ENCODE data around the gene ABHD16A. TPM values are rescaled to one million over a fixed set of nuclear protein-coding genes. Genes with fewer than 3 reads are reported as not detected.

Gene ABHD16A
- polyA plus RNA-seq, 1 experiment: 53.3 TPM

- no peak for DNase-seq (ENCODE audit: low read depth)
- ChIA-PET POLR2A (no interaction called here), CTCF (no interaction called here)
- TF ChIP-seq, protein P1, sequence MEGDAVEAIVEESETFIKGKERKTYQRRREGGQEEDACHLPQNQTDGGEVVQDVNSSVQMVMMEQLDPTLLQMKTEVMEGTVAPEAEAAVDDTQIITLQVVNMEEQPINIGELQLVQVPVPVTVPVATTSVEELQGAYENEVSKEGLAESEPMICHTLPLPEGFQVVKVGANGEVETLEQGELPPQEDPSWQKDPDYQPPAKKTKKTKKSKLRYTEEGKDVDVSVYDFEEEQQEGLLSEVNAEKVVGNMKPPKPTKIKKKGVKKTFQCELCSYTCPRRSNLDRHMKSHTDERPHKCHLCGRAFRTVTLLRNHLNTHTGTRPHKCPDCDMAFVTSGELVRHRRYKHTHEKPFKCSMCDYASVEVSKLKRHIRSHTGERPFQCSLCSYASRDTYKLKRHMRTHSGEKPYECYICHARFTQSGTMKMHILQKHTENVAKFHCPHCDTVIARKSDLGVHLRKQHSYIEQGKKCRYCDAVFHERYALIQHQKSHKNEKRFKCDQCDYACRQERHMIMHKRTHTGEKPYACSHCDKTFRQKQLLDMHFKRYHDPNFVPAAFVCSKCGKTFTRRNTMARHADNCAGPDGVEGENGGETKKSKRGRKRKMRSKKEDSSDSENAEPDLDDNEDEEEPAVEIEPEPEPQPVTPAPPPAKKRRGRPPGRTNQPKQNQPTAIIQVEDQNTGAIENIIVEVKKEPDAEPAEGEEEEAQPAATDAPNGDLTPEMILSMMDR (IDR thresholded peaks at IDR 0.05; ENCODE audit: insufficient read depth, low read depth, low read length): no peak
- Histone ChIP-seq H3K27me3 (ENCODE audit: control insufficient read depth, insufficient read depth, low read length) (no peaks in the 10 kb centered on the region), H3K36me3 (ENCODE audit: control insufficient read depth, insufficient read depth, low read length) (no peaks in the 10 kb centered on the region), H3K4me3 (ENCODE audit: low read depth, low read length) (no peak overlapping the region)
Measured at GRCh38 chr6:31744422-31744821, 41.3 kb upstream of the ABHD16A start.

DNA sequence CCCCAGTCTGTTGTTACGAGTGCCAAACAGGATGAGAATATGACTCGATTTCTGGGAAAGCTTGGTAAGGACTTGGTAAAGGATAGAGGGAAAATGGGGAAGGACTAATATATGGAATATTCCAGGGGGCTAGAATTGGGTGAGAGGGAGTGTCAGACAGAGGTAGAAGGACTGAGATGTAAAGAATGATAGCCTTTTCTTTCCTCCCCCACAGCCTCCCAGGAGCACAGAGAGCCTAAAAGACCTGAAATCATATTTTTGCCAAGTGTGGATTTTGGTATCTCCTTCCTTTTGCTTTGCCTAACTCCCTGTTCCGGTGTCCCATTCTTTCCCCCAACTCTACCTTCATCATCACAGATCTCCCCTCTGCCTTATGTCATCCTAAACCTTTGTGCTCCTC is 39.8 kb upstream of the ABHD16A start:
- ChIA-PET CTCF (no interaction called here), POLR2A (no interaction called here)
- DNase-seq (ENCODE audit: low read depth): no peak
- Histone ChIP-seq H3K27me3 (ENCODE audit: control insufficient read depth, insufficient read depth, low read length) (no peaks in the 10 kb centered on the region), H3K4me3 (ENCODE audit: low read depth, low read length) (no peak overlapping the region), H3K36me3 (ENCODE audit: control insufficient read depth, insufficient read depth, low read length) (no peaks in the 10 kb centered on the region)
- TF ChIP-seq, protein P1 (IDR thresholded peaks at IDR 0.05; ENCODE audit: insufficient read depth, low read depth, low read length): no peak

- H3K27me3 ChIP-seq (ENCODE audit: control insufficient read depth, insufficient read depth, low read length): no peaks in the 10 kb centered on the region
- CTCF ChIA-PET: no interaction called here
- no peak overlapping the region for H3K4me3 ChIP-seq (ENCODE audit: low read depth, low read length)
- no peak for DNase-seq (ENCODE audit: low read depth)
- TF ChIP-seq, protein P1 (IDR thresholded peaks at IDR 0.05; ENCODE audit: insufficient read depth, low read depth, low read length): no peak
- no peaks in the 10 kb centered on the region for H3K36me3 ChIP-seq (ENCODE audit: control insufficient read depth, insufficient read depth, low read length)
- POLR2A ChIA-PET: no interaction called here
Measured at GRCh38 chr6:31741815-31742214, 38.7 kb upstream of the ABHD16A start.

DNA sequence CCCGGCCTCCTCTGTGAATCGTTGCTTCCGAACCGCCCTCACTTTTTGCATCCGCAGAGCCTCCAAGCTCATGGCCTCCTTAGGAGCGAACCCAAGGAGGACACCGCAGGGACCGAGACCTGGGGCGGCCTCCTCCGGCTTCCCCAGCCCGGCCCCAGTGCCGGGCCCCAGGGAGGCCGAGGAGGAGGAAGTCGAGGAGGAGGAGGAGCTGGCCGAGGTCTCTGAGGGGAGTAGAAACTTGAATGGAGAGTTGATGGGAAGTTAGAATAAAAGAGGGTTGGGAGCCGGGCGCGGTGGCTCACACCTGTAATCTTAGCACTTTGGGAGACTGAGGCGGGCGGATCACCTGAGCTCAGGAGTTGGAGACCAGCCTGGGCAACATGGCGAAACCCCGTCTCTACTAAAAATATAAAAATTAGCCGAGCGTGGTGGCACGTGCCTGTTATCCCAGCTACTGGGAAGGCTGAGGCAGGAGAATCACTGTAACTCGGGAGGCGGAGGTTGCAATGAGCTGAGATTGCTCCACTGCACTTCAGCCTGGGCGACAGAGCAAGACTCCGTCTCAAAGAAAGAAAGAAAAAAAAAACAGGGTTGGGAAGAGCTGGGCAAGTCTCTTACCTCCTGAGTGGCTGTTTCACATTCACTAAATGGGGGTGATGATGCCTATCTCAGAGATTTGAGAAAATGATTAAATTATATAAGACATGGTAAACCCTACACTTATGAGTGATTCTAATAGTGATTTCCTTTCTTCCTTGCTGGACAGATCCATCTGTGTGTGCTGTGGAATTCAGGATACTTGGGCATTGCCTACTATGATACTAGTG is 37.5 kb upstream of the ABHD16A start:
- DNase-seq (ENCODE audit: low read depth): no peak
- POLR2A ChIA-PET: interaction anchor here (0.6 to 1.3 kb wide), 4 partner anchors 86 to 1237 kb away, joined by 3 to 6 read pairs (median 4); partner anchors contain the start of gene HSPA1B
- no peaks in the 10 kb centered on the region for H3K36me3 ChIP-seq (ENCODE audit: control insufficient read depth, insufficient read depth, low read length)
- peak overlapping the region; percentile 75 for H3K4me3 ChIP-seq (ENCODE audit: low read depth, low read length)
- CTCF ChIA-PET: interaction anchor here (1.1 to 6.5 kb wide), 4 partner anchors 11 to 90 kb away, joined by 3 to 35 read pairs (median 4); partner anchors contain the start of gene DDAH2
- H3K27me3 ChIP-seq (ENCODE audit: control insufficient read depth, insufficient read depth, low read length): no peaks in the 10 kb centered on the region
- TF ChIP-seq, protein P1 (IDR thresholded peaks at IDR 0.05; ENCODE audit: insufficient read depth, low read depth, low read length): no peak

DNA sequence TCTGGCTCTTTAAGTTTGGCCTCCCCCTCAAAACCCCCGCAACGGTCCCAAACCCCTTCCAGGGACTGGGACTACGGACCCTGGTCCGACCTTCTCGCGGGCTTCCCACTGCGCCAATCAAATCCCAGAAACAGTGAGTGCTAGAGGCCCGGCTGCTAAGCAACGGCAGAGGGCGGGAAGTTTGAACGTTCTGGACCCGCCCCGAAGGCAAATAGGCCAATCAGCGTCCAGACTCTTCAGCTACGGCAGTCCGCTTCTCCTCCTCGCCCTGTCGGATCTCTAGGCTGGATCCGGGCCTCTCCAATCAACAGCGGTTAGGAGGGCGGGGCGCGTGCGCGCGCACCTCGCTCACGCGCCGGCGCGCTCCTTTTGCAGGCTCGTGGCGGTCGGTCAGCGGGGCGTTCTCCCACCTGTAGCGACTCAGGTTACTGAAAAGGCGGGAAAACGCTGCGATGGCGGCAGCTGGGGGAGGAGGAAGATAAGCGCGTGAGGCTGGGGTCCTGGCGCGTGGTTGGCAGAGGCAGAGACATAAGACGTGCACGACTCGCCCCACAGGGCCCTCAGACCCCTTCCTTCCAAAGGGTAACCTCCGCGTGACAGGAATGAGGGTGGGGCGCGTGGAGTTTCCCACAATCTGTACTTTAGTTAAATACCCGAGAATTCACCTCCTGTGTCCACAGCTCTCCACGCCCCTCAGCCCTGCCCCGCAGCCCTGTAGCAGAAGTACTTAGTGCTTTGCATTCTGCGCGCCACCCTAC is 36.7 kb upstream of the ABHD16A start, which contains the start of gene MSH5:
Gene MSH5 (plus strand): TSS at position 367 of the 758 bp plus-strand sequence. CDS start 462 bp downstream, outside the sequence.
- Histone ChIP-seq H3K4me3 (ENCODE audit: low read depth, low read length) (peak within 1 kb of the TSS; percentile 75), H3K27me3 (ENCODE audit: control insufficient read depth, insufficient read depth, low read length) (no peaks in the 10 kb centered on the region), H3K36me3 (ENCODE audit: control insufficient read depth, insufficient read depth, low read length) (no peaks in the 10 kb centered on the region)
- ChIA-PET CTCF (interaction anchor here (1.0 to 6.5 kb wide), 6 partner anchors 10 to 193 kb away, joined by 3 to 35 read pairs (median 4); partner anchors contain the start of genes ATP6V1G2 and DDAH2), POLR2A (interaction anchor here (0.6 to 1.3 kb wide), 3 partner anchors 10 to 1413 kb away, joined by 3 to 6 read pairs (median 3); partner anchors contain the start of genes DDAH2 and HSPA1B)
- DNase-seq (ENCODE audit: low read depth): peak; percentile 98
- TF ChIP-seq, protein P1 (IDR thresholded peaks at IDR 0.05; ENCODE audit: insufficient read depth, low read depth, low read length): no peak

All from BJ (cell line).